HEK293 (cell line): ENCODE measurements around the gene DNAI7.

Experiments used
- CTCF ChIA-PET: fragments of 350-600 bp; formaldehyde crosslinking; extraction: SDS; loops from one replicate; lab custom pipeline; 2021; ENCODE audit warnings: antibody characterized with exemption; lab: Yijun Ruan, JAX
- POLR2A ChIA-PET: fragments of 300-600 bp; formaldehyde crosslinking; extraction: SDS; loops from one replicate; lab custom pipeline; 2020; ENCODE audit warnings: antibody characterized with exemption, inconsistent platforms; lab: Yijun Ruan, JAX
- H3K27ac ChIP-seq: fragments of 200-500 bp; sonication (Bioruptor generic); 2 replicates; pipeline ENCODE4 v1.5.1; 2014; ENCODE audit warnings: low read depth, low read length, control low read depth, inconsistent platforms; ENCODE audit errors: extremely low read depth
- H3K36me3 ChIP-seq, 2 experiments: fragments of 200-500 bp in 1 of 2; sonication (Bioruptor generic) in 1 of 2; 1 replicate in 1 of 2; 2 replicates in 1 of 2; pipeline ENCODE4 v1.5.1; 2014 to 2017; ENCODE audit warnings: inconsistent platforms in 2 of 2, low read length in 2 of 2; ENCODE audit not compliant: control insufficient read depth in 2 of 2, insufficient read depth in 1 of 2
- H3K4me1 ChIP-seq: fragments of 200-500 bp; sonication (Bioruptor generic); 2 replicates; pipeline ENCODE4 v1.5.1; 2014; ENCODE audit warnings: mild to moderate bottlenecking, low read length, inconsistent platforms; ENCODE audit not compliant: control insufficient read depth, insufficient read depth
- H3K4me3 ChIP-seq: 2 replicates; pipeline ENCODE4 v1.5.1; 2011; ENCODE audit warnings: low read depth, mild to moderate bottlenecking, control low read depth, low read length, moderate library complexity
- H3K9me3 ChIP-seq: fragments of 200-500 bp; sonication (Bioruptor generic); 2 replicates; pipeline ENCODE4 v1.5.1; 2014; ENCODE audit warnings: low read depth, low read length, inconsistent platforms; ENCODE audit not compliant: control insufficient read depth, insufficient read depth
- ELK4 ChIP-seq: IDR thresholded peaks from 2 replicates; pipeline ENCODE4 v1.6.1; 2011; ENCODE audit warnings: mild to moderate bottlenecking, low read depth, low read length, borderline replicate concordance
- FEZF1 ChIP-seq: fragments of 450-650 bp; formaldehyde crosslinking; IDR thresholded peaks from 2 replicates; pipeline ENCODE4 v1.5.1; 2016; ENCODE audit warnings: missing biosample characterization, missing genetic modification characterization
- GLI4 ChIP-seq: fragments of 450-650 bp; formaldehyde crosslinking; IDR thresholded peaks from 2 replicates; pipeline ENCODE4 v1.5.1; 2016; ENCODE audit warnings: missing biosample characterization, missing genetic modification characterization
- HOXC10 ChIP-seq: sonication (generic); formaldehyde crosslinking; IDR thresholded peaks from 2 replicates; pipeline ENCODE4 v1.8.1; 2023; ENCODE audit warnings: mild to moderate bottlenecking, missing genetic modification reagents
- MYNN ChIP-seq: fragments of 450-650 bp; formaldehyde crosslinking; IDR thresholded peaks from 2 replicates; pipeline ENCODE4 v1.5.1; 2016; ENCODE audit warnings: missing biosample characterization, missing genetic modification characterization, borderline replicate concordance
- OSR2 ChIP-seq: fragments of 450-650 bp; formaldehyde crosslinking; IDR thresholded peaks from 2 replicates; pipeline ENCODE4 v1.5.1; 2016; ENCODE audit warnings: missing biosample characterization, missing genetic modification characterization
- SALL2 ChIP-seq: fragments of 450-650 bp; formaldehyde crosslinking; IDR thresholded peaks from 2 replicates; pipeline ENCODE4 v1.5.0; 2017; ENCODE audit warnings: missing biosample characterization, mild to moderate bottlenecking, missing genetic modification characterization, borderline replicate concordance
- ZBTB10 ChIP-seq: fragments of 450-650 bp; formaldehyde crosslinking; IDR thresholded peaks from 2 replicates; pipeline ENCODE4 v1.5.1; 2016; ENCODE audit warnings: missing biosample characterization, missing genetic modification characterization
- ZBTB26 ChIP-seq: fragments of 450-650 bp; formaldehyde crosslinking; optimal IDR thresholded peaks from 2 replicates; pipeline ENCODE3; 2016; ENCODE audit warnings: missing biosample characterization, mild to moderate bottlenecking, missing genetic modification characterization
- ZBTB7A ChIP-seq: fragments of 450-650 bp; formaldehyde crosslinking; IDR thresholded peaks from 2 replicates; pipeline ENCODE4 v1.5.1; 2016; ENCODE audit warnings: low read depth, missing biosample characterization, missing genetic modification characterization
- ZEB2 ChIP-seq: fragments of 450-650 bp; formaldehyde crosslinking; IDR thresholded peaks from 2 replicates; pipeline ENCODE4 v1.5.1; 2016; ENCODE audit warnings: missing biosample characterization, missing genetic modification characterization
- ZNF121 ChIP-seq: fragments of 450-650 bp; formaldehyde crosslinking; IDR thresholded peaks from 2 replicates; pipeline ENCODE4 v1.5.1; 2016; ENCODE audit warnings: missing biosample characterization, missing genetic modification characterization
- ZNF132 ChIP-seq: fragments of 450-650 bp; formaldehyde crosslinking; IDR thresholded peaks from 2 replicates; pipeline ENCODE4 v1.5.1; 2017; ENCODE audit warnings: missing biosample characterization, missing genetic modification characterization, borderline replicate concordance
- ZNF146 ChIP-seq: fragments of 450-650 bp; formaldehyde crosslinking; IDR thresholded peaks from 2 replicates; pipeline ENCODE4 v1.5.1; 2016; ENCODE audit warnings: missing biosample characterization, missing genetic modification characterization
- ZNF155 ChIP-seq: fragments of 450-650 bp; formaldehyde crosslinking; IDR thresholded peaks from 2 replicates; pipeline ENCODE4 v1.5.1; 2016; ENCODE audit warnings: missing biosample characterization, missing genetic modification characterization
- ZNF16 ChIP-seq: fragments of 450-650 bp; formaldehyde crosslinking; IDR thresholded peaks from 2 replicates; pipeline ENCODE4 v1.5.1; 2016; ENCODE audit warnings: low read depth, missing biosample characterization, missing genetic modification characterization
- ZNF174 ChIP-seq: fragments of 450-650 bp; formaldehyde crosslinking; IDR thresholded peaks from 2 replicates; pipeline ENCODE4 v1.5.0; 2017; ENCODE audit warnings: missing biosample characterization, mild to moderate bottlenecking, missing genetic modification characterization
- ZNF175 ChIP-seq: fragments of 450-650 bp; formaldehyde crosslinking; IDR thresholded peaks from 2 replicates; pipeline ENCODE4 v1.5.1; 2016; ENCODE audit warnings: missing biosample characterization, missing genetic modification characterization
- ZNF23 ChIP-seq: fragments of 450-650 bp; formaldehyde crosslinking; IDR thresholded peaks from 2 replicates; pipeline ENCODE4 v1.5.1; 2016; ENCODE audit warnings: missing biosample characterization, missing genetic modification characterization, borderline replicate concordance
- ZNF324 ChIP-seq: fragments of 450-650 bp; formaldehyde crosslinking; IDR thresholded peaks from 2 replicates; pipeline ENCODE4 v1.5.1; 2016; ENCODE audit warnings: missing biosample characterization, missing genetic modification characterization
- ZNF354C ChIP-seq: fragments of 450-650 bp; formaldehyde crosslinking; IDR thresholded peaks from 2 replicates; pipeline ENCODE4 v1.5.1; 2016; ENCODE audit warnings: missing biosample characterization, missing genetic modification characterization, low read depth, borderline replicate concordance
- ZNF394 ChIP-seq: fragments of 450-650 bp; formaldehyde crosslinking; IDR thresholded peaks from 2 replicates; pipeline ENCODE4 v1.5.1; 2016; ENCODE audit warnings: missing biosample characterization, missing genetic modification characterization, mild to moderate bottlenecking, moderate library complexity, borderline replicate concordance
- ZNF473 ChIP-seq: fragments of 450-650 bp; formaldehyde crosslinking; IDR thresholded peaks from 2 replicates; pipeline ENCODE4 v1.5.1; 2017; ENCODE audit warnings: missing biosample characterization, missing genetic modification characterization
- ZNF530 ChIP-seq: fragments of 450-650 bp; formaldehyde crosslinking; IDR thresholded peaks from 2 replicates; pipeline ENCODE4 v1.5.1; 2016; ENCODE audit warnings: low read depth, missing biosample characterization, missing genetic modification characterization
- ZNF580 ChIP-seq: fragments of 450-650 bp; formaldehyde crosslinking; IDR thresholded peaks from 2 replicates; pipeline ENCODE4 v1.5.1; 2016; ENCODE audit warnings: missing biosample characterization, missing genetic modification characterization
- ZNF600 ChIP-seq: fragments of 450-650 bp; formaldehyde crosslinking; IDR thresholded peaks from 2 replicates; pipeline ENCODE4 v1.5.1; 2016; ENCODE audit warnings: missing biosample characterization, missing genetic modification characterization
- ZNF621 ChIP-seq: fragments of 450-650 bp; formaldehyde crosslinking; IDR thresholded peaks from 2 replicates; pipeline ENCODE4 v1.5.1; 2017; ENCODE audit warnings: missing biosample characterization, missing genetic modification characterization
- ZNF658 ChIP-seq: fragments of 450-650 bp; formaldehyde crosslinking; IDR thresholded peaks from 2 replicates; pipeline ENCODE4; 2016; ENCODE audit warnings: missing biosample characterization, missing genetic modification characterization
- ZSCAN30 ChIP-seq: fragments of 450-650 bp; IDR thresholded peaks from 2 replicates; pipeline ENCODE4 v1.5.1; 2018; ENCODE audit warnings: missing biosample characterization, mild to moderate bottlenecking, missing genetic modification characterization, moderate library complexity

DNAI7 gene

GRCh38 chr12:25084816-25085215, 110.1 kb downstream of the DNAI7 start:
- CTCF ChIA-PET: no interaction called here
- TF ChIP-seq ZEB2 (tag by site-specific recombination) (no peak), ZBTB7A (tag by site-specific recombination) (no peak), ELK4 (no peak), ZBTB26 (tag by site-specific recombination) (no peak), HOXC10 (CRISPR knock-in tag) (no peak), GLI4 (no peak), ZNF174 (no peak), ZSCAN30 (no peak), ZNF121 (no peak), ZNF324 (no peak)
- TF ChIP-seq, all 188 proteins: peak for 0
- H3K4me3 ChIP-seq: no peak overlapping the region
- H3K36me3 ChIP-seq: no peaks in the 10 kb centered on the region
- POLR2A ChIA-PET: no interaction called here
- H3K27ac ChIP-seq: no peak overlapping the region
- no peaks in the 10 kb centered on the region for H3K4me1 ChIP-seq
- no peaks in the 10 kb centered on the region for H3K9me3 ChIP-seq

GRCh38 chr12:25083211-25083610, 111.7 kb downstream of the DNAI7 start:
- H3K4me3 ChIP-seq: no peak overlapping the region
- H3K4me1 ChIP-seq: no peaks in the 10 kb centered on the region
- POLR2A ChIA-PET: no interaction called here
- no peaks in the 10 kb centered on the region for H3K9me3 ChIP-seq
- TF ChIP-seq ZNF155 (tag by site-specific recombination): no peak
- no peak for TF ChIP-seq ZNF530 (tag by site-specific recombination)
- no peak for TF ChIP-seq ZNF132 (tag by site-specific recombination)
- no peak for TF ChIP-seq ZNF354C (tag by site-specific recombination)
- TF ChIP-seq ZNF146: no peak
- no peak for TF ChIP-seq ZNF175 (tag by site-specific recombination)
- no peak for TF ChIP-seq SALL2 (tag by site-specific recombination)
- TF ChIP-seq ZNF658: no peak
- TF ChIP-seq ZNF621 (tag by site-specific recombination): no peak
- no peaks in the 10 kb centered on the region for H3K36me3 ChIP-seq
- H3K27ac ChIP-seq: no peak overlapping the region
- CTCF ChIA-PET: no interaction called here

GRCh38 chr12:25082628-25083027, 112.3 kb downstream of the DNAI7 start:
- Histone ChIP-seq H3K4me1 (no peaks in the 10 kb centered on the region), H3K4me3 (no peak overlapping the region), H3K36me3 (no peaks in the 10 kb centered on the region), H3K27ac (no peak overlapping the region), H3K9me3 (no peaks in the 10 kb centered on the region)
- POLR2A ChIA-PET: no interaction called here
- CTCF ChIA-PET: interaction anchor here (0.6 kb wide), 1 partner anchor 15 kb away, joined by 4 read pairs; no protein-coding TSS in a partner anchor
- TF ChIP-seq SALL2 (tag by site-specific recombination) (no peak), MYNN (tag by site-specific recombination) (no peak), ZNF473 (tag by site-specific recombination) (no peak), ZNF580 (no peak), FEZF1 (no peak), ZEB2 (tag by site-specific recombination) (no peak), ZNF394 (tag by site-specific recombination) (no peak), ZNF600 (no peak), OSR2 (tag by site-specific recombination) (no peak), ZBTB10 (tag by site-specific recombination) (no peak), ZNF23 (no peak), ZNF16 (tag by site-specific recombination) (no peak)
